AG08395 (cell line): ENCODE measurements around the gene OR2D3.
"Not testable (repeated sequence)": the region's sequence is repeated elsewhere in the genome, so short reads cannot be mapped to it uniquely, and the experiment has no call there.

Source experiments
- DNase-seq: peaks from one replicate; pipeline ENCODE4 v3.0.0; 2012; ENCODE audit warnings: mixed read lengths, low spot score

Gene OR2D3

DNA sequence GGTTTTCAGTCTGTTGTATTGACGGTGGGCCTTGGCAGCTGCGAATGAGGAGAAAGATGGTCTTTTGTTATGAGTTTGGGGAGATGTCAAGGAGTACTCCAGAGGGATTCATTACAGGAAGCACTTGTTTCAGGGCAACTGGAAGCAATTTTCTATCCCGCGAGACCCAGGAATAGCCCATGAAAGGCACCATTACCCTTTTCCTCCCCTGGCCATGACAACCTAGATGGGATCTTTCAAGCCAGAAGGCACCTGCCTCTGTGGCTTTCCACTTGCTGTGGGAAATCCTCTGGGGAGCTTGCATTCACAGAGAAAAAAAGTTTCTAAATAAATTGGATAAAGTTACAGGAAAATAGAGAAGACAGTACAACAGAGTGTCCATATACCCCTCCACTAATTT is 8.1 kb downstream of the OR2D3 start:
- no peak for DNase-seq

GRCh38 chr11:6931146-6931713 is 10.4 kb downstream of the OR2D3 start:
- no peak for DNase-seq

- no peak for DNase-seq
These were observed 11.3 kb downstream of the OR2D3 start for GRCh38 chr11:6932145-6932544.

GRCh38 chr11:6941970-6942369 is 21.2 kb downstream of the OR2D3 start:
- DNase-seq, result no peak

DNA sequence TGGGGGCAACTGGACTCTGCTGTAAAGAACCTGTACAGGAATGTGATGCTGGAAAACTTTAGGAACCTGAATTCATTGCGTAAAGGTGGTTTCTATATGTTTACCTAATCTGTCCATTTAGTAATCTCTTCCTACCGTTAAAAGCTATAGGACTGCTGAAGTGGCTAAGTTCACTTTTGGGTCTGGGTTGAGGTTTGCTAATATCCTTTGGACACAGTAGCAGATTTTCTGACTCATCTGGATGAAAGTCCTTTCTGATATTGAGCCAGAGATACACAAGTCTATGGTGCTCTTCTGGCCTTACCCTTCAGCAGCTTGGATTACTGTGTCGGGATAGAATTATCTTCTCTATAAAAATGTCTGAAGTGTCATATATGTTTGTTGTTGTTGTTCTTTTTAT is 22.3 kb downstream of the OR2D3 start:
- DNase-seq, result peak; percentile 27

GRCh38 chr11:6954248-6954647 is 33.4 kb downstream of the OR2D3 start:
- not testable (repeated sequence) for DNase-seq

GRCh38 chr11:6962141-6962540 is 41.3 kb downstream of the OR2D3 start:
- DNase-seq, result peak; percentile 6

DNA sequence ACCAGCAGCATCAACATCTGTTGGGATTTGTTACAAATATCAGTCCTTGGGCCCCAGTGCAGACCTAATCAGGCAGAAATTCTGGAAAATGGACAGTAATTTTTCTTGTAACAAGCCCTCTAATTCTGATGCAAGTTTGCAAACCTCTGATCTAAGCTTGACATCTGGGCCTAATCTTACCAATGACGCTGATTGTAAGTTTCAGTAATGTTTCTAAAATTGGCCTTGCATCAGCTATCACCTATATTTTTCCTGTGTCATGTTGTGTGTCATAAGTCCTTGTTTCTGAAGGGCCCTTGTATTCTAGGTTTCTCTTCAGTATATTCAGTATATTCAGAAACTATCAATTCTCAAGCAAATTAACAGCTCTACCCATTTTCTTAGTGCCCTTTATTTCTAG is 41.9 kb downstream of the OR2D3 start:
- no peak for DNase-seq

DNA sequence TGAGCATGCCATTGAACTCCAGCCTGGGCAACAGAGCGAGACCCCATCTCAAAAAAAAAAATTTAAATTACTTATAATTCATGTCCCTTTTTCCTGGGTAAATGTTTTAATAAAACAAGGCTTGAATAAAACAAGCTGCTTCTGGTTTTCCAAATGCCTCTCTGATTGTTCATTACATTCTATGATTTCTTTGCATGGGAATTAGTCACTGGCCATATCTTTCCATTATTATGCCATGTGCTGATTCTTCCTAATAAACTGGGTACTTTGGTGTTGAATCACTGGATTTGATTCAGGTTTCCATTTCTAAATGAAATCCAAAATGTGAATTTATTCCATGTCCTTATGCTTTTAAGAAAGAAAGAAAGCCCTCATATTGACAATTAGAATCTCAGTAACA is 48.0 kb downstream of the OR2D3 start:
- peak; percentile 58 for DNase-seq

GRCh38 chr11:6969854-6970253 is 49.1 kb downstream of the OR2D3 start:
- not testable (repeated sequence) for DNase-seq
